ENCODE data around the gene MYLK3.
"Not testable (repeated sequence)": the region's sequence is repeated elsewhere in the genome, so short reads cannot be mapped to it uniquely, and the experiment has no call there.

Gene MYLK3

GRCh38 chr16:46688654-46689364 lies 59.3 kb downstream of the MYLK3 start, which contains the start of gene VPS35:
Gene VPS35 (minus strand): TSS chr16:46689178. CDS start chr16:46689133, 45 bp downstream.
- DNase-seq = peak; percentile 100

GRCh38 chr16:46688101-46688653 lies 60.0 kb downstream of the MYLK3 start:
- DNase-seq = no peak

GRCh38 chr16:46687486-46687885 lies 60.7 kb downstream of the MYLK3 start:
- DNase-seq = no peak

- DNase-seq = no peak
Measured at GRCh38 chr16:46686815-46687473, 61.2 kb downstream of the MYLK3 start.

GRCh38 chr16:46681867-46682266 lies 66.3 kb downstream of the MYLK3 start:
- not testable (repeated sequence) for DNase-seq

- not testable (repeated sequence) for DNase-seq
Measured at GRCh38 chr16:46677943-46678342, 70.2 kb downstream of the MYLK3 start.

GRCh38 chr16:46673320-46674013 lies 74.7 kb downstream of the MYLK3 start:
- DNase-seq = peak; percentile 43

- DNase-seq = no peak
Measured at GRCh38 chr16:46662123-46662522, 86.0 kb downstream of the MYLK3 start.

GRCh38 chr16:46658925-46659324 lies 89.2 kb downstream of the MYLK3 start:
- DNase-seq = peak; percentile 40

Data from stimulated activated CD8-positive, alpha-beta memory T cell treated with anti-CD3 and anti-CD28 coated beads, Interleukin-4, amount 100 ng/mL, for 48 hours (primary cell).